H1 (cell line): Measurements from ENCODE around the gene IL18R1. TPM values are rescaled to one million over a fixed set of nuclear protein-coding genes. Genes with fewer than 3 reads are reported as not detected.

ENCODE experiments used
- CTCF ChIA-PET: fragments of 300-600 bp; sonication (Branson Sonifier 250); formaldehyde crosslinking; loops from one replicate; lab custom pipeline; 2021; ENCODE audit not compliant: partially characterized antibody; lab: Charles Lee
- POLR2A ChIA-PET: fragments of 300-600 bp; sonication (Branson Sonifier 250); formaldehyde crosslinking; loops from one replicate; lab custom pipeline; 2021; ENCODE audit warnings: inconsistent platforms; ENCODE audit not compliant: partially characterized antibody; lab: Charles Lee
- DNase-seq, 2 experiments: peaks; one replicate each; pipeline versions ENCODE4 v3.0.0 to v3.0.0-alpha.2; 2010 to 2022; ENCODE audit warnings: low spot score in 2 of 2, low read depth in 1 of 2, mixed read lengths in 1 of 2
- FAIRE-seq: peaks from 2 replicates; lab custom pipeline; 2011; peaks lifted over from hg19 to GRCh38; lab: Jason Lieb, UNC
- H2AFZ ChIP-seq: 2 replicates; pipeline ENCODE4 v1.8.1; 2012; ENCODE audit warnings: low read length, inconsistent platforms
- H2AK5ac ChIP-seq: 2 replicates; pipeline ENCODE4 v1.6.1; 2013; ENCODE audit warnings: low read depth, low read length
- H2BK120ac ChIP-seq: replicated peaks from 2 replicates; pipeline ENCODE3; 2013; ENCODE audit warnings: low read depth, low read length, inconsistent platforms
- H2BK12ac ChIP-seq: 2 replicates; pipeline ENCODE4 v1.6.1; 2013; ENCODE audit warnings: low read depth, low read length
- H2BK15ac ChIP-seq: 2 replicates; pipeline ENCODE4 v1.6.1; 2013; ENCODE audit warnings: low read length
- H2BK20ac ChIP-seq: 2 replicates; pipeline ENCODE4 v1.6.1; 2013; ENCODE audit warnings: low read length
- H2BK5ac ChIP-seq: 2 replicates; pipeline ENCODE4 v1.6.1; 2013; ENCODE audit warnings: low read depth, low read length
- H3K14ac ChIP-seq: 2 replicates; pipeline ENCODE4 v1.6.1; 2013; ENCODE audit warnings: inconsistent platforms; ENCODE audit not compliant: insufficient read length
- H3K18ac ChIP-seq: 2 replicates; pipeline ENCODE4 v1.6.1; 2013; ENCODE audit warnings: low read length; ENCODE audit errors: extremely low read depth
- H3K23ac ChIP-seq: 2 replicates; pipeline ENCODE4 v1.6.1; 2013; ENCODE audit warnings: inconsistent platforms; ENCODE audit not compliant: insufficient read length
- H3K23me2 ChIP-seq: 2 replicates; pipeline ENCODE4 v1.6.1; 2013; ENCODE audit warnings: low read depth, low read length
- H3K27ac ChIP-seq: 2 replicates; pipeline ENCODE4 v1.6.1; 2011; ENCODE audit warnings: low read depth, low read length, inconsistent platforms
- H3K27me3 ChIP-seq, 4 experiments: replicated peaks in 1 of 4; 1 replicate in 1 of 4; 2 replicates in 3 of 4; pipeline versions ENCODE4 v1.6.1 to v1.8.1; 2011 to 2013; ENCODE audit warnings: low read length in 3 of 4, mild to moderate bottlenecking in 3 of 4, inconsistent platforms in 2 of 4, mixed read lengths in 2 of 4, moderate library complexity in 1 of 4; ENCODE audit not compliant: control insufficient read depth in 3 of 4, insufficient read depth in 3 of 4; ENCODE audit errors: extremely low read depth in 1 of 4
- H3K36me3 ChIP-seq, 4 experiments: 2 replicates each; pipeline versions ENCODE4 v1.6.1 to v1.8.1; 2011 to 2013; ENCODE audit warnings: mild to moderate bottlenecking in 4 of 4, low read length in 3 of 4, moderate library complexity in 2 of 4, control low read depth in 1 of 4, inconsistent platforms in 1 of 4; ENCODE audit not compliant: insufficient read depth in 4 of 4, control insufficient read depth in 2 of 4
- H3K4ac ChIP-seq: replicated peaks from 2 replicates; pipeline ENCODE3; 2013; ENCODE audit warnings: low read length, low read depth, mixed read lengths, inconsistent platforms; ENCODE audit not compliant: insufficient read length
- H3K4me1 ChIP-seq, 4 experiments: replicated peaks in 1 of 4; 1 replicate in 1 of 4; 2 replicates in 3 of 4; pipeline versions ENCODE4 v1.6.1 to v1.8.1; 2011 to 2013; ENCODE audit warnings: low read length in 3 of 4, inconsistent platforms in 2 of 4, mixed read lengths in 1 of 4; ENCODE audit not compliant: insufficient read depth in 4 of 4, control insufficient read depth in 3 of 4
- H3K4me2 ChIP-seq, 2 experiments: 2 replicates each; pipeline versions ENCODE4 v1.6.1 to v1.8.1; 2011 to 2013; ENCODE audit warnings: low read depth in 2 of 2, low read length in 2 of 2, control low read depth in 1 of 2, inconsistent platforms in 1 of 2, mild to moderate bottlenecking in 1 of 2; ENCODE audit not compliant: insufficient read depth in 1 of 2
- H3K4me3 ChIP-seq, 4 experiments: fragments of 200-600, 300-600 bp in 1 of 4; sonication (generic), shearing (Covaris generic), sonication (Bioruptor Twin) in 1 of 4; 2 replicates each; pipeline versions ENCODE4 v1.5.1 to v1.8.1; 2011 to 2016; ENCODE audit warnings: low read length in 4 of 4, low read depth in 3 of 4, control low read depth in 2 of 4, inconsistent platforms in 2 of 4, mild to moderate bottlenecking in 2 of 4, mixed read lengths in 1 of 4, moderate library complexity in 1 of 4; ENCODE audit not compliant: insufficient read depth in 2 of 4; ENCODE audit errors: extremely low read depth in 1 of 4
- H3K56ac ChIP-seq: replicated peaks from 2 replicates; pipeline ENCODE3; 2013; ENCODE audit warnings: low read depth, mild to moderate bottlenecking, mixed read lengths, low read length, inconsistent platforms; ENCODE audit not compliant: insufficient read length
- H3K79me1 ChIP-seq: 2 replicates; pipeline ENCODE4 v1.6.1; 2013; ENCODE audit warnings: low read depth, low read length, control low read depth
- H3K79me2 ChIP-seq, 2 experiments: 2 replicates each; pipeline versions ENCODE4 v1.6.1 to v1.8.1; 2012 to 2013; ENCODE audit warnings: low read length in 2 of 2, mild to moderate bottlenecking in 2 of 2, inconsistent platforms in 1 of 2; ENCODE audit not compliant: insufficient read depth in 2 of 2, control insufficient read depth in 1 of 2
- H3K9ac ChIP-seq, 4 experiments: replicated peaks in 1 of 4; 1 replicate in 1 of 4; 2 replicates in 3 of 4; pipeline versions ENCODE4 v1.6.1 to v1.8.1; 2011 to 2013; ENCODE audit warnings: low read depth in 3 of 4, low read length in 3 of 4, control low read depth in 2 of 4, mild to moderate bottlenecking in 2 of 4, moderate library complexity in 2 of 4, inconsistent platforms in 1 of 4; ENCODE audit errors: extremely low read depth in 1 of 4
- H3K9me3 ChIP-seq, 2 experiments: 2 replicates each; pipeline versions ENCODE4 v1.6.1 to v1.8.1; 2012 to 2013; ENCODE audit warnings: mild to moderate bottlenecking in 2 of 2, moderate library complexity in 2 of 2, control low read depth in 1 of 2, inconsistent platforms in 1 of 2, low read depth in 1 of 2, low read length in 1 of 2, mixed read lengths in 1 of 2; ENCODE audit not compliant: insufficient read depth in 2 of 2
- H4K20me1 ChIP-seq, 2 experiments: replicated peaks in 1 of 2; 2 replicates each; pipeline versions ENCODE3 to v1.8.1; 2011 to 2013; ENCODE audit warnings: inconsistent platforms in 2 of 2, low read length in 2 of 2, mild to moderate bottlenecking in 1 of 2; ENCODE audit not compliant: insufficient read depth in 2 of 2, control insufficient read depth in 1 of 2
- H4K5ac ChIP-seq: 2 replicates; pipeline ENCODE4 v1.6.1; 2013; ENCODE audit warnings: low read length, low read depth, mixed read lengths, inconsistent platforms; ENCODE audit not compliant: insufficient read length
- H4K8ac ChIP-seq: 2 replicates; pipeline ENCODE4 v1.8.0; 2013; ENCODE audit warnings: mild to moderate bottlenecking, moderate library complexity, low read length, inconsistent platforms; ENCODE audit not compliant: insufficient read depth; ENCODE audit errors: extremely low read depth
- H4K91ac ChIP-seq: replicated peaks from 2 replicates; pipeline ENCODE3; 2013; ENCODE audit warnings: low read length, mixed read lengths, inconsistent platforms; ENCODE audit not compliant: insufficient read length
- PHF8 ChIP-seq: fragments of 200-600 bp; sonication (generic); conservative IDR thresholded peaks from 2 replicates; pipeline ENCODE4 v1.7.1; 2012; ENCODE audit warnings: low read depth, mild to moderate bottlenecking, inconsistent platforms, low read length, moderate library complexity
- WGBS, 2 experiments: shearing (Covaris generic) in 1 of 2; methylation state at CpG; one replicate each; pipeline versions ENCODE4 v1.1.6 to v1.1.7; 2013 to 2015; ENCODE audit warnings: low lambda C conversion rate in 2 of 2, mixed read lengths in 2 of 2, inconsistent platforms in 1 of 2, low coverage in 1 of 2, missing lambda C conversion rate in 1 of 2; ENCODE audit not compliant: insufficient replicate concordance in 2 of 2, insufficient coverage in 1 of 2, insufficient read length in 1 of 2; ENCODE audit errors: extremely low coverage in 1 of 2, missing lambda C conversion rate in 1 of 2; 5-methylcytosine and 5-hydroxymethylcytosine counted together
- polyA plus RNA-seq, 7 experiments: library from polyadenylated mRNA; depleted of rRNA in 3 of 7; stranded (reverse) in 5 of 7; unstranded in 2 of 7; fragments of >200 nt in 5 of 7; fragments of 200-250 nt in 2 of 7; gene quantifications; 1 replicate in 5 of 7; 2 replicates in 1 of 7; 4 replicates in 1 of 7; pipeline versions ENCODE4 v1.2.1 to v1.2.3, GENCODE V29; 2011 to 2013; ENCODE audit warnings: missing spikeins in 2 of 7, mixed read lengths in 2 of 7
- total RNA-seq: library from RNA; stranded (reverse); fragmentation: NEBNext Ultra II Directional; extraction: Animal tissue kit (Norgen Biotek cat#: 25700); gene quantifications from 2 replicates; pipeline ENCODE4 v1.2.1, GENCODE V29; 2021

IL18R1 gene
- total and polyA plus RNA-seq, 2 of the 8 experiments (the other 6 are each of a cell fraction or from before 2014, with no cell fraction given), result 0.54 TPM; not detected in 1

- WGBS, 2 experiments, result 87% methylated on average over 2 of the region's 2 CpGs; no CpG with 5 or more reads in 1 of the 2 experiments
- Histone ChIP-seq H2BK120ac (no peak overlapping the region), H3K79me2 (no peaks in the 10 kb centered on the region), H3K4ac (no peak overlapping the region), H3K4me3 (no peak overlapping the region), H2BK5ac (no peak overlapping the region), H4K91ac (no peak overlapping the region), H3K56ac (no peak overlapping the region), H4K5ac (no peak overlapping the region), H3K9me3 (no peaks in the 10 kb centered on the region), H2AK5ac (no peak overlapping the region), H3K4me2 (no peak overlapping the region), H2BK20ac (no peak overlapping the region), H4K20me1 (no peaks in the 10 kb centered on the region), H3K9ac (no peak overlapping the region), H3K4me1 (peaks cover 0 to 4% (median 1%) of the 10 kb centered on the region in 4 experiments; a peak in 1 of 7 replicates), H3K79me1 (no peaks in the 10 kb centered on the region), H3K27me3 (peaks cover 0 to 13% (median 9%) of the 10 kb centered on the region in 4 experiments; a peak in 5 of 7 replicates), H3K36me3 (no peaks in the 10 kb centered on the region), H2AFZ (no peak overlapping the region), H4K8ac (no peak overlapping the region), H3K14ac (no peak overlapping the region), H3K23ac (no peak overlapping the region), H3K27ac (no peak overlapping the region), H2BK15ac (no peak overlapping the region), H2BK12ac (no peak overlapping the region), H3K23me2 (no peaks in the 10 kb centered on the region; the same call in 1 of the 2 replicates)
- ChIA-PET CTCF (interaction anchor here (0.6 to 0.7 kb wide), 2 partner anchors 22 to 84 kb away, joined by 3 to 5 read pairs; no protein-coding TSS in a partner anchor), POLR2A (no interaction called here)
- DNase-seq (no peak), FAIRE-seq (no peak)
- no peak for TF ChIP-seq PHF8
- TF ChIP-seq, all 59 proteins: peak for 0
- no peak overlapping the region for H3K18ac ChIP-seq
Measured at GRCh38 chr2:102357937-102358336, 2.3 kb downstream of the IL18R1 start.
